Middle frontal gyrus (tissue), 1 donor: Measurements from ENCODE around the gene PPFIA2.

ENCODE experiments used
- DNase-seq: peaks from one replicate; pipeline ENCODE4 v3.0.0-alpha.2; 2015; ENCODE audit warnings: low spot score; ENCODE audit errors: extremely low spot score

PPFIA2 gene

DNA sequence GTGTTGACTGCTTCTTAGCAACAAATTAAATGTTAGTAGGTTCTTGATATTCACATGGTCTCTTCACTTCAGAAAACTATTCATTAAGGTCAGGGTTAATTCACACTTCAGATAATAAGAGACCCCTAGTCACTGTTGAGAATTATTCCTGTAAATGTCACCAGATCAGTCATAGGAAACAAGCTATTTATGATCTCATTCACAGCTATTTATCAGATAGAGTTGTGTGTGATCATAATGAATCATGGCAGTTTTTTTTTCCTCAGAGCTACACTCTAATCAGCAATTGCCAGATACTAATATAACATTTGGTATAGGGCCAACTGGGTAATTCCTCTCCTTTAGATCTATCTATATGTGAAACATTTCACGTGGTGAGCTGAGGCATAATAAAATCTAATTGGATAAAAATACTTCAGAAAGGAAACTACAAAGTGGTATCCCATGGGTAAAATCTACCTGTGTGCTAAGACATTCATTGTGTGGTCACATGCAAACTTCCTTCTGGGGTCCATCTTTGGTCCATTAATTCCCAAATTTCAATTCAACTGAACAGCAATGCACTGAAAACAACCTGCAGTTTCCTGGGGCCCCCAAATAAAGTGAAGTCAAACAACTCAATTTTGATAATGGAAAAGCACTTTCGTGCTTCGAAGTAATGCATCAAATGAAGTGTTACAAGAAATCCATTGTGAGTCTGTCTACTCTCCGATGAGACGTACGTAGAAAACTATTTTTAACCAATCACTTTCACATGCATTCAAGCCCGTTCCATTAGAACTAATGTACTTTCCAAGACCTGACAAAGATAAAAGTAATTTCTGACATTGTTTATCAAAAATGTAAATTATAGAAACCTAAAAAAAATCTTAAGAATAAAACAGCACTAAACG lies 484.3 kb downstream of the PPFIA2 start:
- DNase-seq, result no peak

DNA sequence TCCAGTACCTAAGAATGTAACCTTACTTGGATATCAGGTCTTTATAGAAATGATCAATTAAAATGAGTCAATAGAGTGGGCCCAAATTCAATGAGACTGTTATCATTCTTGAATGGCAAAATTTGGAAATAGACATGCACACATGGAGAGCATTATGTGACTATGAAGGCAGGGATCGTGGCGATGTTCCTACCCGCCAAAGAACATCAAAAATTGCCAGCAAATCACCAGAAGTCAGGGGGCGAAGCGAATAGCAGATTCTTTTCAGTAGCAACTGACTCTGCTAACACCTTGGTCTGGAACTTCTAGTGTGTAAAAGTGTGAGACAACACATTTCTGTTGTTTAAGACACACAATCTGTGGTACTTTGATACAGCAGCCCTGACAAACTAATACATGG lies 488.8 kb downstream of the PPFIA2 start:
- DNase-seq, result no peak

DNA sequence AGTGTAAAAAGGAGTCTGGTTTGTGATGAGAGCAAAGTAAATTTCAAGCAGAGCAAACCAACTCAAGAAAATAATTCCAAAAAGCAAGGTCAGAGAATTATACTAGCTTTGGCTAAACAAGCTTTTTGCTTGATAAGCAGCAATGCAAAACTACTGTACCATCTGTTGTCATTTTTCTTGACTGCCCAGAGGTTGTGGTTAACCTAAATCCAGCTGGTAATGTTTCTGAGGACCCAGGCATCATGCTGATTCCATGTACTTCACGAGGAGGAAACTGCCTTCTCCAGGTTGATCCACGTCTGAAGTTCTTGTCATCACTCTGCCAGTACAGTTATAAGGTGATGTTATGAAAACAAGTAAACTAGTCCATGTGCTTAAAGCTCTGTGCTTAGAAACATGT lies 496.1 kb downstream of the PPFIA2 start:
- DNase-seq, result no peak

DNA sequence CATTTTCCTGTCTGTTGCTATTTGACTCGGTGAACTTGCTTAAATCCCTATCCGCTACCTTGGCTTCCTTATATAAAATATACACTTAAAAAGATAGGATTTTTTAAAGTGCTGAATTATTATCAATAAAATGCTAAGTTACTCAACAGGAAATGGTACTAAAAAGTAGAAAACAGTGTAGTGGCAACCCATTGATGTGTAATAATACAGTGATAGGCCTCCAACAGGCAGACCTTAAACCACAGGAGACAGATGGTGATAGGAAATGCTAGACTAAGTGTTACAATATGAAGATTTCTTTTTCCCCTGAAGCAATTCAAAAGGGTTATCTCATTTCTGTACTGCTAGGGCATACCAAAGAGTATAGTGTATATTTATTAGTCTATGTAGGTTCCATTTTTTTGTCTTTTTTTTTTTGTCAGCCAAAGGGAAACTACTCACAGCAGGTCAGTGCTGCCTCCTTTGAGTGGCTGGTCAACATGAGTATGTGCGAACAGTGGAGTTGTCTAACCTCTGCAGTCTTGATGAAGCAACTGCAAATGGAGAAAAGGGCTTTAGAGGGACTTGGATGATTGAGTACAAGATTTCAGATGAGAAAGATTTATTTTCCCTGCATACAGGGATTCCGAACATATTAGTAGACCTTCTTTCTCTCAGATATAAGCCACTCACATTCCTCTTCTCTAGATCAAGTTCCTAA lies 497.5 kb downstream of the PPFIA2 start:
- no peak for DNase-seq

DNA sequence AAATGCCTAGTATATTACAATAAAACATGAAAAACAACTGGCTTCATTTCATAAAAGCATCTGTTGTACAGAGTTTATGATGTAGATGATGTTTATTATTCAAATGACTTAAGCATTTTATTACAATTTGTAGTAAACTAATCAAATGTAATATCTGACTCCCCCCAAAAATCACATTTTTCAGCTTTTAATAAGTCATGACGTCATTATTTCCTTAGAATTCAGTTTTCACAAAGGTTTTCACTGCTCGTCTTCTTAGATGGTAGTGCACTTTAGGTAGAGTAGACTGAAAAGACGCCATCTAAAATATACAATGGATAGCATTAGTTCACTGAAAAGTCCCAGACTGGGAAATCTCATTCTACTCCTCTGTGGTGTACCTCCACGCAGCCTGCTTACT lies 499.8 kb downstream of the PPFIA2 start:
- no peak for DNase-seq

DNA sequence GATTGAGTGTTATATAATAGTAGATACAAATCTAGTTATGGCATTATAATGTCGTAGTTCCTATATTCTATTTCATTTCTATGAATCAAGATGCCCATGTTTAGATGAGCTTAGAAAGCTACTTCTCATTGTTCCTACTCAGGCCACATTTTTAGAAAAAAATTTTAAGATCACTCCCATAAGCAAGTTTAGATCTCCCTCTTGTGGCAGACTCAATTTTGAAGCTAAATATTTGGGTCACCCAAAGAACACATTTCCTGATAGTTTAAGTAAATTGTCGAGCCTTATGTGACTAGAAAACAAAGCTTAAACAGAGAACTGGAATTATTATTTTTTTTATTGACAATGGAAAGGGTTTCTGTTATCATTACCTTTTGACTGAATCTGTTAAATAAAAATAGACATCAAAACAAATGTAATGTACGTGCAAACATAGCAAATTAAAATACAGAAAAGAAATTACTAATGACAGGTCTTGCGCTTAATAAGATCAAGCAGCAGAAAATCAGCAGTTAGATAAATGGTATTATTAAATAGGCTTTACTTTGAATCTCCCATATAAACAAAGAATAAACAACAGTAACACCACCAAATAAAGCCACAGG lies 501.1 kb downstream of the PPFIA2 start:
- peak; percentile 36 for DNase-seq

DNA sequence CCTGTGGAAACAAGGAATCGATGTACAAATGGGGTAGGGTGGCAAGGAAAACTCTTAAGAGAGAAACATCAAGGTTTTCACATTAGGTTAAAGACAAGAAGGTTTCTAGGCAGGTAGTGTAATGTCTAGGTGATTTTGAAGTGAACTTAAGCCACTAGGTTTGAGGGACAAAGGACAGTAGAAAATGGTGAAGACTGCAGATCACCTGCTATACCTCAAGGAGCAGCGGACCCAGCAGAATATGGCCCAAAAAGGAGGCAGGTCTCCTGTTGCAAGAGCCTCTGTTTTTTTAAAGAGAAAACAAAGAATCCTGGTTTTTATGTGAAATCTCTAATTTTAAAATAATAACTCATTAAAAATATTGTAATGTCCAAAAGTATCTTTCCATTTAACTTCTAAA lies 503.2 kb downstream of the PPFIA2 start:
- no peak for DNase-seq

DNA sequence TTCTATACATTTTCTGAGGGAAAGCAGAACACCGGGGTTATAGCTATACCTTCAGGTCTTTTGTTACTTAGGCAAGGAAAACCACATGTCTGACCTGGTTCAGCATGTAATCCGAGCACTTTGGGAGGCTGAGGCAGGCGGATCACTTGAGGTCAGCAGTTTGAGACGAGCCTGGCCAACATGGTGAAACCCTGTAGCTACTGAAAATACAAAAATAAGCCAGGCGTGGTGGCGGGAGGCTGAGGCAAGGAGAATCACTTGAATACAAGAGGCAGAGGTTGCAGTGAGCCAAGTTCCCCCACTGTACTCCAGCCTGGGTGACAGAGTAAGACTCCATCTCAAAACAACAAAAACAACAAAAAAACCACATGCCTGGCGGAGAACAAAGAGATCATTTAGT lies 503.7 kb downstream of the PPFIA2 start:
- no peak for DNase-seq

DNA sequence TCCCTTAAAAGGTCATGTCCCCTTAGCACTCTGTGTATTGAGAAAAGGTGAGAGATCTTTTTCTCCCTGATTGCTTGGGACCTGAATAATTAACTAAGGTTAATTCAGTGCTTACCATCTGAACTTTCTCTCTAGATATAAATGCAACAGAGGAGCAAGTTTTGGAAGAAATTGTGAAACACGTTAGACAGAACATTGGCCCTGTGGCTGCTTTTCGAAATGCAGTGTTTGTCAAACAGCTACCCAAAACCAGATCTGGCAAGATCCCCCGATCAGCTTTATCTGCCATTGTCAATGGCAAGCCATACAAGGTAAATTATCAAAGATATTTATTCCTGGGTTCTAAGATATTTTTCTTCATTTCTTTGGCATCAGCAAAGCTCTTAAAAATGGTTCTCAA lies 505.8 kb downstream of the PPFIA2 start:
- DNase-seq, result no peak

DNA sequence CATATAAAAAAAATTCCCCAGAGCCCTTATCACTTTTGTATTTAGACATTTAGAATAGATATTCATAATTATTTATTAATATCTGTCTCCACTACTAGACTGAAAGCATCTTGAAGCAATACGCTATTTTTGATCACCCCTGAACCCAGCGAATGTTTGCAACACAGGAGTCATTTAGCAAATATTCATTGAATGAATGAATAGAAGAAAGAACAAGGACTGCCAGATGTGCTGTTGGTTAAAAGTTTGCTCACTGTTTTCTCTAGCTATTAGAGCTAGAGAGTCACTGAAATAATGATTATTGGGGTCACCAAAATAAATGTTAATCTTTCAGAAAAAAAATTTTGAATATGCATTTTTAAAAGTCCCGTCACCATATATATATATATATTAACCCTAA lies 506.9 kb downstream of the PPFIA2 start:
- DNase-seq, result no peak

DNA sequence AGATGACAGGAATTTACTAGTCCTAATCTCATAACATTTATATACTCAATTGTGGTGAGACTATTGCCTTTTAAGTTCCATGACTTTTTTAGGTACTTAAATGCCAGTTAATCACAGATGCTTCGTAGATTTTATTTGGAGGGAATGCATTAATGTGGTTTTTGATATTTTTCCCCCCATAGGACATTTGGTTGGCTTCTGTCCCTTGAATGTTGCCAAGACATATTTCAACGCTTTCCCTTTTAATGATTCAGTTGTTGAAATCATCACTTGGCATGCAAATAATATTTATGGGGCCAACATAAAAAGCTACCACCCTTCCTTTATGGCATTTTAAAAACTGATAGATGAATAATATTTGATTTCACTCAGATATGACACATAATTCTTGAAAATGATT lies 509.2 kb downstream of the PPFIA2 start:
- DNase-seq, result no peak

DNA sequence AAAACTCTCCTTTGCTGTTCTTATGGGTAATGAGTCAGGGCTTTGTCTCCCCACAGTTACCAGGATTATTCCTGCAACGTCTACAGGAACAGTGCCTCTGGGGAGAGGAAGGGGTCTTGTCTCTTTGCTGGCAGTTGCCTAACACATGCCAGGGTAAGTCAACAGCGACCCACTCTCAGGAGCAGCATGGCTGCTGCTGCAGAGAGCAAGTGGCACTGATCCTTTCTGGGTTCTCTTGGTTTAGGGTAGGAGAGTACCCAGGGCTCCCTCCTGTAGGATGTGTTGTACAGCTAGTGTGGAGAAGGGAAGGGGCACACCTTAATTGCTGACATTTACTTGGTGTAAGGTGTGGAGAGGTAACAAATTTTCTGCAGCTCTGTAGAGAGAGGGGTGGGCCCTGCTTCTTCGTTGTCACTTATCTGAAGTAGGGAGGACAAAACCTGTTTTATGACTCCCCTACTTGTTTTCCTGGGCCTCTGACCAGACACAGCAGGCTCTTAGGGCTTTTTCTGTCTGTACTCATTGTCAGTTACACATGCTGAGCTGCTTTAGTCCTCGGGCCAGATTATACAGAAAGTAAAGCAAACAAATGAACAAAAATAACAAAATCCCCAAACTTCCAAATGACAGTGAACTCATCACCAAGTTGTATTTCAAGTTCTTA lies 513.1 kb downstream of the PPFIA2 start:
- DNase-seq, result no peak

DNA sequence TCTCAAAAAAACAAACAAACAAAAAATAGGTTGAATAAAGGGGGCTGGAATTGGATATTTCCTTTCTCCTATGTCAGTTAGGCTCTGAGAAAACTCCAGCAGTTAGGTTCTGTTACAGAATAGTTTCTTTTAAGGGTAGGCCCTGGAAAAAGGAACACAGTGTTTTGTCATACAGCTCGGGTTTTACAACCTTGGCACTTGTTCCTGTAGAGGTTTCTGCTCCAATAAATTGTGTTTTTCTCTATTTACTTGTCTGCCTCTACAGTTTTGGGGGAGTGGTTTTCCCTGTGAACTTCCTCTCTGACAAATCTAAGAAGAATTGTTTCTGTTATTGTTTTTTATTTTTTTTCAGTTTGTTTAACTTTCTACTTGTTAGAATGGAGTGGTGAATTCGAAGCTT lies 513.7 kb downstream of the PPFIA2 start:
- no peak for DNase-seq

DNA sequence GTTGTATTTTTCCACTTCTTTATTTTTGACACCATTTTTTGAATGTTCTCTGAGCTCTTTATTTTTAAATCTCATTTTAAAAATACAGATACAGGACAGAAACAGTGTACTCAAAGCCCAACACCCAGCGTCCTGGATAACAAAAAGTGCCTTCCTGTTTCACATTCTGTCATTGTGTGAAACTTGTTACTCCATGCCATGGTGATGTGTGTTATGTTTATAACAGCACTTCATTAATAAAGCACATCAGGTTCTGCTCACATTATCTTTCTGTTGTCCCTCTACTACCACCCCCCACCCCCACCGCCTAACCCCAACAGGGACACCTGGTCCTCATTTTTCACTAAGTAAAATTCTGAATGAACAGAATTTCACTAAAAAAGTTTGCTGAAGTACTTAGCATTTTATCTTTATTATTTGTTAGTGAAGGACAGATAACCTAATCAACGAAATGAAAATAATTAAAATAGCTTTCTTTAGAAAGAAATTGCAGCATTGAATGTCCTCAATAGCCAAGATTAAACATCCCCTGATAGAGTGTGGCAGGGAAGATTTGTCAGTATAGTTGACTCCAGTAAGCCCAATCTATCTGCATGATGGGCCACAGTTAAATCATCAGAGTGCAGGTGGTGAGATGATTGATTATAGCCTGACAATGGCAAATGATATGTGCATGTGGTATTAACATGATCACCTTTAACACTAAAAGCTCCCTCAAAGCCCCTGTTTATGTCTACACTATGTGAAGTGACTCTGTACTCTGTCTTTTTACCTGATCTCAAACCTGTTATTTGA lies 527.4 kb downstream of the PPFIA2 start:
- no peak for DNase-seq

DNA sequence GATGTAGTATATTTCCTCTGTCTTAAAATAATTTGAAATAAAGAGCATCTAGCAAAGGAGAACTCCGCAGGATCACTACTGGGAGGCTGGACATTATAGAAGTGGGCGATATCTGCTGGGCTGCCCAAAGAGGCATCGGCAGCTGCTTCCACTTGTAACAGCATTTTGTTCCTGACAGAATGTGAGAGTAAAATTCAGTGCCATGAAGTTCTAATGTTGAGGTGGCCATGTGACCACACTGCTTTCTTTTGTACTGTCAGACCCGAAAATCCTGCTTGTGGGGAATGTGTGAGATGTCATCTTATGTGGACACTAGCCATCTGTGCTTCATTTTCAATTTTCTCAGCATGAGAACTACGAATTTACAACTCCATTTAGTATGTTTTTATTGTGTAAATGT lies 529.4 kb downstream of the PPFIA2 start:
- no peak for DNase-seq

DNA sequence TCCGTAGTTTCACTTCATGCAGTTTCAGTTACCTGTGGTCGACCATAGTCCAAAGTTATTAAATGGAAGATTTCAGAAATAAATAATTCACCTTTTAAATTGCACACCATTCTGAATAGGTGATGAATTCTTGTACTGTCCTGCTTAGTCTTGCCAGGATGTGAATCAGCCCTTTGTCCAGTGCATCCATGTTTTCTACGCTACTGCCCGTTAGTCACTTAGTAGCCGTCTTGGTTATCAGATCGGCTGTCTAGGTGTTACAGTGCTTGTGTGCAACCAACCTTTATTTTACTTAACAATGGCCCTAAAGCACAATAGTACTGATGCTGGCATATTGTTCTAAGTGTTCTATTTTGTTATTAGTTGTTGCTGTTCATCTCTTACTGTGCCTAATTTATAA lies 534.5 kb downstream of the PPFIA2 start:
- no peak for DNase-seq

DNA sequence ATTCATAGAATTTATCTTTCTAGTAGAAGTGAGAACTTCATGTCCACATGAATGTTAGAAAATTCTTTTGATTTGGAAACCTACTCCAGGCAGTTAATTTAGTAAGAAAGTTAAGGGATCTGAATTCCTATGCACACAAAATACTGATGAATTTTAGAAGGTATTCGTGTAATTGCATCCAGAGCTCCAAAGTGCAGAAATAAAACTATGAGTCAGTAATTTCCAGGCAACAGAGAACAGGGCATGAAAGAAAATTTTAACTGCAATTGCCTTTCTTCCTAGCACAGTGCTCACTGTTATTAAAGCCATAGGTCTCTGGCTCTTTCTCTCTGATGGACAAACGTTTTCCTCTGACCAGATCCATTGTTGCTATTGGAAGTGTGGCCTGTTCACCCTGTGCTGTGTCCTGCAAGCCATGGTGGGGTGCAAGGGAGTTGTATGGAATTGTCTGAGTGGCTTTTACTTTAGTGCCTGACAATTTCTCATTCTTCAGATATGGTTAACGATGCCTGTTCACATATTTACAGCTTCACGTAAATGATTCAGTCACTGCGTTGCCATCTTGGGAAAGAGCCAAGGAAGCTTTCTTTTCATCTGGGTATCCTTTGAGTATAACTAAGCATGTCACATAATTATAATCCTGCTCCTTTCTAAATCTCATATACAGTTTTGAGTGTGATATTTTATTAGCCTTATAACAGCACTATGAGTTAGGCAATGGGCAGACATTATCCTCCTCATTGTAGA lies 536.1 kb downstream of the PPFIA2 start:
- DNase-seq, result no peak

DNA sequence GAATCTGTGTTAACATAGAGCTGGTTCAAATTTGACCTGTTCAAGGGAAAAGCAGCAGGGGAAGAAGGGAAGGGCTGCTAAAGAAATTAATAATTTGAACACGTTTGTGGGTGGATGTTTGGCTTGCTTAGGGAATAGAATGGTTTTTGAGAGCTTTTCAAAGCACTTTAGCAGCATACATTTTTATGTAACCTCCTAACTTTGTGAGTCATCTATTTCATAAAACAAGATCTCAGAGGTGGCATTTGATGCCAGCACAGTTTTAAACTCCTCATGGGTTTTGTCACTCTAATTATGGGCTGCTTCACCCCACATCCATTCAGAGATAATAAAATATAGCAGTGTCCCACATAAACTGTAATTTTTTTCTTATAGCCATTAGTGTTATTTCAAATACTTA lies 537.5 kb downstream of the PPFIA2 start:
- DNase-seq, result no peak

DNA sequence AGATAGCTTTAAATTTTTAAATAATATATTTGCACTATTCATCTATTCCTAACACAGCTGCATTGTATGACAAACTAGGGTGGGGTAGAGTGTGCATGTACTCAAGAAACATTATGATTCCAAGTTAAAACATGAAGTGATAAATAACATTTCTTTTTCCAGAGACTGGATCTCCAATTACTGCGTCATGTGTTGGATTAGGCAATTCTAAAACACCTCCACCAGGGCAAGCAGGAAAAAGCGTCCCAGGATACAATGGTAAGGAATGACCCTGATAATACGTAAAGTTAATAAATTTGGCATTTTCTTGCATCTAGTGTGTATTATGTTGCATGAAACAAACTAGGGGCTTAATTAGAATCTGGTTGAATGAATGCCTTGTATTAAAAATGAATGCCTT lies 542.4 kb downstream of the PPFIA2 start:
- DNase-seq, result no peak

DNA sequence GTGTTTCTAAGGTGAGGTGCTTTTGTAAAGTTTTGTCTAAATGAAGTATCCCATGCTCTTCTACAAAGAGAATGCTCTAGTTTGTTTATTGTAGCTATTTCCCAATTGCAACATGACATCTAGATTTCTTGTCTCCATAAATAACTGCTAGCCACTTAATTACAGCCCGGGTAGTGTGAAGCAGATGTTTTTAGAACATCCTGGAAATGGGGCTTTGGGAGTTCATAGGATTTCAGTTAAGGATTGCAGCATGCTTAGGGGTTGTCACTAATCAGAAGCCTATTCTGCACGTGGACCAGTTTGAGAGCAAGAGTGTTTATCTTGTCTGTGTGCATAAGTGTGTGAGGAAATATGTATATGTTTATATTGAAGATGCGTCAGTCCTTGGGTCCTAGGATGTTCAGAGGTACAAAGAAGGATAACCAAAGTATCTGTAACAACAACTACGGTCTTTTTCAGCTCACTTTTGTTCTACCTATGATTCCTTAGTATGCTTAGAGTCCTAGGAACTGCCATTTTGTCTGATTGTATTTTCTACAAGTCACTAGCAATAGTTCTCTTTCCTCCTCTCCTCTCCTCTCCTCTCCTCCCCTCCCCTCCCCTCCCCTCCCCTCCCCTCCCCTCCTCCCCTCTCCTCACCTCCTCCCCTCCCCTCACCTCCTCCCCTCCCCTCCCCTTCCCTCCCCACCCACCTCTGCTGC lies 546.0 kb downstream of the PPFIA2 start:
- no peak for DNase-seq
